OCI-LY3 (cell line): ENCODE results near the gene ADGRB3.
"Not testable (repeated sequence)": the region's sequence is repeated elsewhere in the genome, so short reads cannot be mapped to it uniquely, and the experiment has no call there.

Experiments
- H2AFZ ChIP-seq: fragments of 200-600, 300-600 bp; shearing (Covaris generic); 2 replicates; pipeline ENCODE4 v1.6.0; 2014; ENCODE audit warnings: antibody characterized with exemption, low read depth, low read length
- H3K27ac ChIP-seq: fragments of 200-600, 300-600 bp; sonication (generic); 2 replicates; pipeline ENCODE4 v1.5.1; 2014; ENCODE audit warnings: mild to moderate bottlenecking, low read length, moderate library complexity, mixed read lengths
- H3K27me3 ChIP-seq: fragments of 200-600, 300-600 bp; sonication (generic); 2 replicates; pipeline ENCODE4 v1.6.1; 2014; ENCODE audit warnings: low read depth, low read length, mixed read lengths
- H3K36me3 ChIP-seq: fragments of 200-600, 300-600 bp; sonication (generic); replicated peaks from 2 replicates; pipeline ENCODE3; 2014; ENCODE audit warnings: low read depth, low read length, mixed read lengths
- H3K4me1 ChIP-seq: fragments of 300-600, 200-600 bp; sonication (generic); 2 replicates; pipeline ENCODE4 v1.6.1; 2014; ENCODE audit warnings: low read length, mixed read lengths
- H3K4me2 ChIP-seq: fragments of 200-600, 300-600 bp; sonication (generic); 2 replicates; pipeline ENCODE4 v1.6.1; 2014; ENCODE audit warnings: low read length, mixed read lengths
- H3K4me3 ChIP-seq: fragments of 300-600, 200-600 bp; sonication (generic); 2 replicates; pipeline ENCODE4 v1.5.1; 2014; ENCODE audit warnings: antibody characterized with exemption, mild to moderate bottlenecking, low read length, moderate library complexity
- H3K79me2 ChIP-seq: fragments of 300-600, 200-600 bp; shearing (Covaris generic); 2 replicates; pipeline ENCODE4 v1.6.1; 2014; ENCODE audit warnings: mild to moderate bottlenecking, low read length, mixed read lengths
- H3K9ac ChIP-seq: fragments of 300-600, 200-600 bp; shearing (Covaris generic); 2 replicates; pipeline ENCODE4 v1.6.0; 2014; ENCODE audit warnings: mild to moderate bottlenecking, low read length, moderate library complexity
- H3K9me3 ChIP-seq: fragments of 200-600, 300-600 bp; shearing (Covaris generic); 2 replicates; pipeline ENCODE4 v1.6.1; 2014; ENCODE audit warnings: low read length, mixed read lengths; ENCODE audit not compliant: insufficient read depth
- H4K20me1 ChIP-seq: fragments of 200-600, 300-600 bp; sonication (generic); 2 replicates; pipeline ENCODE4 v1.6.1; 2016; ENCODE audit warnings: low read length, mixed read lengths; ENCODE audit not compliant: insufficient read depth
- CTCF ChIP-seq: fragments of 200-600, 300-600 bp; sonication (generic); IDR thresholded peaks from 2 replicates; pipeline ENCODE4 v1.5.1; 2014; ENCODE audit warnings: antibody characterized with exemption, low read length, low read depth
- EZH2phosphoT487 ChIP-seq: fragments of 200-600 bp; shearing (Covaris generic); IDR thresholded peaks from 2 replicates; pipeline ENCODE4 v1.6.1; 2018; ENCODE audit warnings: antibody characterized with exemption, mixed run types, low read depth

The ADGRB3 gene

GRCh38 chr6:68975816-68976215 is 340.7 kb downstream of the ADGRB3 start:
- Histone ChIP-seq H3K4me1 (peaks cover 17% of the 10 kb centered on the region), H3K27ac (no peak overlapping the region), H3K27me3 (no peaks in the 10 kb centered on the region), H3K4me2 (no peak overlapping the region), H3K79me2 (no peaks in the 10 kb centered on the region), H2AFZ (no peak overlapping the region), H3K9ac (no peak overlapping the region), H4K20me1 (no peaks in the 10 kb centered on the region), H3K4me3 (no peak overlapping the region), H3K36me3 (no peaks in the 10 kb centered on the region), H3K9me3 (no peaks in the 10 kb centered on the region)
- no peak for TF ChIP-seq CTCF
- TF ChIP-seq EZH2phosphoT487: no peak

GRCh38 chr6:68976260-68976659 is 341.2 kb downstream of the ADGRB3 start:
- TF ChIP-seq CTCF (peak; percentile 58), EZH2phosphoT487 (no peak)
- Histone ChIP-seq H3K9me3 (no peaks in the 10 kb centered on the region), H3K4me3 (no peak overlapping the region), H3K79me2 (no peaks in the 10 kb centered on the region), H3K4me1 (peaks cover 17% of the 10 kb centered on the region), H3K36me3 (no peaks in the 10 kb centered on the region), H3K27me3 (no peaks in the 10 kb centered on the region), H3K4me2 (no peak overlapping the region), H2AFZ (no peak overlapping the region), H3K9ac (no peak overlapping the region), H3K27ac (no peak overlapping the region), H4K20me1 (no peaks in the 10 kb centered on the region)

- TF ChIP-seq CTCF: no peak
- TF ChIP-seq EZH2phosphoT487: no peak
- Histone ChIP-seq H3K79me2 (no peaks in the 10 kb centered on the region), H3K4me3 (no peak overlapping the region)
Measured at GRCh38 chr6:68978411-68978810, 343.3 kb downstream of the ADGRB3 start.

GRCh38 chr6:68981668-68982067 is 346.6 kb downstream of the ADGRB3 start:
- H3K4me3 ChIP-seq, H4K20me1 ChIP-seq, H3K9me3 ChIP-seq, H3K79me2 ChIP-seq, H2AFZ ChIP-seq, H3K9ac ChIP-seq, H3K27ac ChIP-seq, H3K27me3 ChIP-seq, H3K36me3 ChIP-seq, H3K4me2 ChIP-seq: not testable (repeated sequence)
- H3K4me1 ChIP-seq: peaks cover 14% of the 10 kb centered on the region

More at GRCh38 chr6:68978411-68978810, 343.3 kb downstream of the ADGRB3 start:
- no peak overlapping the region for H3K27ac ChIP-seq
- no peaks in the 10 kb centered on the region for H3K9me3 ChIP-seq
- no peak overlapping the region for H3K9ac ChIP-seq
- H3K27me3 ChIP-seq: no peaks in the 10 kb centered on the region
- H4K20me1 ChIP-seq: no peaks in the 10 kb centered on the region
- peaks cover 17% of the 10 kb centered on the region for H3K4me1 ChIP-seq
- 0 out of 2 replicates have a peak overlapping the region, but pooled peaks have one; percentile 0 for H3K4me2 ChIP-seq
- no peak overlapping the region for H2AFZ ChIP-seq
- no peaks in the 10 kb centered on the region for H3K36me3 ChIP-seq

- no peaks in the 10 kb centered on the region for H3K27me3 ChIP-seq
- no peak overlapping the region for H3K9ac ChIP-seq
- no peaks in the 10 kb centered on the region for H3K36me3 ChIP-seq
- H3K27ac ChIP-seq: no peak overlapping the region
- no peak overlapping the region for H3K4me3 ChIP-seq
- TF ChIP-seq CTCF (no peak), EZH2phosphoT487 (no peak)
- no peak overlapping the region for H3K4me2 ChIP-seq
- no peak overlapping the region for H2AFZ ChIP-seq
- H3K79me2 ChIP-seq: no peaks in the 10 kb centered on the region
- no peaks in the 10 kb centered on the region for H3K9me3 ChIP-seq
- H4K20me1 ChIP-seq: no peaks in the 10 kb centered on the region
- H3K4me1 ChIP-seq: no peaks in the 10 kb centered on the region
Measured at GRCh38 chr6:68988698-68989097, 353.6 kb downstream of the ADGRB3 start.
